B cell (primary cell): ENCODE data around the gene KIF26B. TPM values are rescaled to one million over a fixed set of nuclear protein-coding genes. Genes with fewer than 3 reads are reported as not detected.

Experiments
- ATAC-seq: fragments of 200-7000 bp; cut with Tn5 transposase; one replicate; pipeline ENCODE4 v1.10.0; 2021; ENCODE audit warnings: low read depth, mild to moderate bottlenecking, moderate number of reproducible peaks, moderate library complexity
- CTCF ChIA-PET: fragments of 350-600 bp; sonication (Branson Sonifier 250); formaldehyde crosslinking; loops from one replicate; lab custom pipeline; 2021; ENCODE audit warnings: antibody characterized with exemption, inconsistent platforms; lab: Charles Lee
- POLR2A ChIA-PET: fragments of 350-600 bp; sonication (Branson Sonifier 250); formaldehyde crosslinking; loops from one replicate; lab custom pipeline; 2021; ENCODE audit warnings: antibody characterized with exemption; lab: Charles Lee
- DNase-seq: peaks from one replicate; pipeline ENCODE4 v3.0.0; 2013
- H2AFZ ChIP-seq: 2 replicates; pipeline ENCODE4 v1.6.1; 2012; ENCODE audit warnings: mild to moderate bottlenecking, low read depth, low read length; ENCODE audit not compliant: insufficient read depth, poor library complexity, severe bottlenecking
- H3K27ac ChIP-seq, 2 donors: 1 replicate in 1 of 2; 2 replicates in 1 of 2; pipeline ENCODE4 v1.5.1; 2012 to 2013; ENCODE audit warnings: low read length in 2 of 2, mild to moderate bottlenecking in 2 of 2, moderate library complexity in 1 of 2
- H3K27me3 ChIP-seq, 4 experiments: fragments of 200-600 bp in 1 of 4; sonication (generic) in 1 of 4; replicated peaks in 1 of 4; 1 replicate in 2 of 4; 2 replicates in 2 of 4; pipeline versions ENCODE4 v1.6.1 to v1.7.0; 2013 to 2016; ENCODE audit warnings: low read length in 3 of 4, mild to moderate bottlenecking in 2 of 4, mixed read lengths in 1 of 4, moderate library complexity in 1 of 4; ENCODE audit not compliant: insufficient read depth in 4 of 4, control insufficient read depth in 3 of 4; ENCODE audit errors: control extremely low read depth in 1 of 4
- H3K36me3 ChIP-seq, 2 experiments: replicated peaks in 1 of 2; 1 replicate in 1 of 2; 2 replicates in 1 of 2; pipeline versions ENCODE4 v1.6.1 to v1.7.1; 2013; ENCODE audit warnings: low read length in 1 of 2; ENCODE audit not compliant: insufficient read depth in 2 of 2, control insufficient read depth in 1 of 2; ENCODE audit errors: control extremely low read depth in 1 of 2, extremely low read depth in 1 of 2
- H3K4me1 ChIP-seq, 2 donors: fragments of 200-600 bp in 1 of 2; sonication (generic) in 1 of 2; 1 replicate in 1 of 2; 2 replicates in 1 of 2; pipeline versions ENCODE4 v1.5.1 to v1.6.1; 2013 to 2017; ENCODE audit warnings: low read length in 2 of 2; ENCODE audit not compliant: control insufficient read depth in 2 of 2, insufficient read depth in 2 of 2
- H3K4me2 ChIP-seq: replicated peaks from 2 replicates; pipeline ENCODE3; 2012; ENCODE audit warnings: mild to moderate bottlenecking, low read depth, low read length; ENCODE audit not compliant: poor library complexity, severe bottlenecking
- H3K4me3 ChIP-seq, 5 experiments: fragments of 200-600 bp in 1 of 5; sonication (generic) in 1 of 5; 1 replicate in 3 of 5; 2 replicates in 2 of 5; pipeline versions ENCODE4 v1.5.1 to v1.7.0; 2011 to 2016; ENCODE audit warnings: low read length in 4 of 5, mild to moderate bottlenecking in 4 of 5, low read depth in 2 of 5, control low read depth in 1 of 5, moderate library complexity in 1 of 5; ENCODE audit not compliant: insufficient read depth in 1 of 5; ENCODE audit errors: control extremely low read depth in 1 of 5, extremely low read depth in 1 of 5
- H3K79me2 ChIP-seq: fragments of 200-600 bp; sonication (generic); one replicate; pipeline ENCODE4 v1.6.0; 2016; ENCODE audit warnings: low read length; ENCODE audit not compliant: control insufficient read depth, insufficient read depth
- H3K9ac ChIP-seq: fragments of 200-600 bp; sonication (generic); 2 replicates; pipeline ENCODE4 v1.6.1; 2017; ENCODE audit warnings: mild to moderate bottlenecking, low read length, moderate library complexity
- H3K9me3 ChIP-seq, 3 donors: one replicate each; pipeline versions ENCODE4 v1.6.1 to v1.7.1; 2013; ENCODE audit warnings: low read length in 2 of 3; ENCODE audit not compliant: control insufficient read depth in 2 of 3, insufficient read depth in 1 of 3; ENCODE audit errors: control extremely low read depth in 1 of 3
- H4K20me1 ChIP-seq: 2 replicates; pipeline ENCODE4 v1.6.0; 2012; ENCODE audit warnings: mild to moderate bottlenecking, low read length; ENCODE audit not compliant: insufficient read depth, control insufficient read depth, poor library complexity, severe bottlenecking
- H3K27ac Mint-ChIP-seq: one replicate; pipeline ENCODE4 v1.8.0; 2021; ENCODE audit warnings: mixed read lengths
- H3K27me3 Mint-ChIP-seq: one replicate; pipeline ENCODE4 v1.8.0; 2021; ENCODE audit warnings: mixed read lengths
- H3K4me1 Mint-ChIP-seq: one replicate; pipeline ENCODE4 v1.8.0; 2021; ENCODE audit warnings: mixed read lengths
- H3K4me3 Mint-ChIP-seq: one replicate; pipeline ENCODE4 v1.8.0; 2021; ENCODE audit warnings: mixed read lengths
- H3K9me3 Mint-ChIP-seq: one replicate; pipeline ENCODE4 v1.8.0; 2022; ENCODE audit warnings: mixed read lengths; ENCODE audit not compliant: insufficient read depth
- EZH2 ChIP-seq: IDR thresholded peaks from 2 replicates; pipeline ENCODE4 v1.6.1; 2012; ENCODE audit warnings: borderline replicate concordance, low read depth, mild to moderate bottlenecking, moderate library complexity, low read length; ENCODE audit not compliant: insufficient read depth, poor library complexity, severe bottlenecking
- WGBS: methylation state at CpG from one replicate; pipeline ENCODE4 v1.1.5; 2013; ENCODE audit warnings: missing lambda C conversion rate; ENCODE audit not compliant: insufficient coverage; 5-methylcytosine and 5-hydroxymethylcytosine counted together
- intact Hi-C: fragments of 100-400 bp; cut with micrococcal nuclease; formaldehyde crosslinking; loops from one replicate; pipeline ENCODE4 v1.10.0; 2022
- polyA plus RNA-seq: library from polyadenylated mRNA; depleted of rRNA; stranded (reverse); fragments of >200 nt; gene quantifications from 2 replicates; pipeline ENCODE4 v1.2.3, GENCODE V29; 2012
- total RNA-seq, 2 donors: library from RNA; stranded (reverse); fragments of 120-200 nt in 1 of 2; gene quantifications; 1 replicate in 1 of 2; 2 replicates in 1 of 2; pipeline versions ENCODE4 v1.2.3 to v1.2.4, GENCODE V29; 2013 to 2022
- TF ChIP-seq, protein P1 (sequence below): fragments of 200-600 bp; IDR thresholded peaks from one replicate; pipeline ENCODE4 v1.8.0; 2022; ENCODE audit warnings: antibody characterized with exemption, mild to moderate bottlenecking

Gene KIF26B
- total and polyA plus RNA-seq, 2 donors (not counting 1 experiment from before 2014, with no cell fraction given), result 0.62 TPM; not detected in 1

DNA sequence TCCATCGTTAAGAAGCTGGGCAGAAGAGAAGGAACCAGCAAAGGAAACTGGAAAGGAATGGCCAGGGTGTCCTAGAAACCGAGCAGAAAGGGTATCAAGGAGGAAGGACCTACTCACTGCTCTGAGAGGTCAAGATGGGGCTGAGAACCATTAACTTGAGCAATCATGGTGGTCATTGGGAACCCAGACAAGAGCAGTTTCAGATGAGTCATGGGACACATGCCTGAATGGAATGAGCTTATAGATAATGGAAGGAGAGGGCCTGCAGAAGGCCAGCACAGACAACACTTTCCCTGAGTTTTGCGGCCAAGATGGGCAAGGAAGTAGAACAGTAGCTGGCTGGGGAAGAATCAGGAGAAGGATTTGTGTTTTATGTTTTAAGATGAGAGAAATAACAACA, 383.2 kb downstream of the KIF26B start:
- Histone ChIP-seq H3K4me3 (no peak overlapping the region), H3K79me2 (no peaks in the 10 kb centered on the region), H3K27ac (no peak overlapping the region), H3K36me3 (no peaks in the 10 kb centered on the region), H3K4me2 (no peak overlapping the region), H3K4me1 (no peaks in the 10 kb centered on the region), H3K9me3 (peaks cover 0 to 3% (median 0%) of the 10 kb centered on the region in 3 donors), H3K9ac (no peak overlapping the region), H3K27me3 (no peaks in the 10 kb centered on the region), H4K20me1 (no peaks in the 10 kb centered on the region), H2AFZ (no peak overlapping the region)
- Mint-ChIP-seq H3K4me3 (no peak overlapping the region), H3K27me3 (peaks cover 11% of the 10 kb centered on the region), H3K9me3 (no peaks in the 10 kb centered on the region), H3K27ac (no peak overlapping the region), H3K4me1 (no peaks in the 10 kb centered on the region)
- CTCF ChIA-PET, result no interaction called here
- ATAC-seq (no peak), DNase-seq (no peak)
- TF ChIP-seq EZH2, result no peak
- TF ChIP-seq, protein P1, sequence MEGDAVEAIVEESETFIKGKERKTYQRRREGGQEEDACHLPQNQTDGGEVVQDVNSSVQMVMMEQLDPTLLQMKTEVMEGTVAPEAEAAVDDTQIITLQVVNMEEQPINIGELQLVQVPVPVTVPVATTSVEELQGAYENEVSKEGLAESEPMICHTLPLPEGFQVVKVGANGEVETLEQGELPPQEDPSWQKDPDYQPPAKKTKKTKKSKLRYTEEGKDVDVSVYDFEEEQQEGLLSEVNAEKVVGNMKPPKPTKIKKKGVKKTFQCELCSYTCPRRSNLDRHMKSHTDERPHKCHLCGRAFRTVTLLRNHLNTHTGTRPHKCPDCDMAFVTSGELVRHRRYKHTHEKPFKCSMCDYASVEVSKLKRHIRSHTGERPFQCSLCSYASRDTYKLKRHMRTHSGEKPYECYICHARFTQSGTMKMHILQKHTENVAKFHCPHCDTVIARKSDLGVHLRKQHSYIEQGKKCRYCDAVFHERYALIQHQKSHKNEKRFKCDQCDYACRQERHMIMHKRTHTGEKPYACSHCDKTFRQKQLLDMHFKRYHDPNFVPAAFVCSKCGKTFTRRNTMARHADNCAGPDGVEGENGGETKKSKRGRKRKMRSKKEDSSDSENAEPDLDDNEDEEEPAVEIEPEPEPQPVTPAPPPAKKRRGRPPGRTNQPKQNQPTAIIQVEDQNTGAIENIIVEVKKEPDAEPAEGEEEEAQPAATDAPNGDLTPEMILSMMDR, result no peak
- intact Hi-C loops, result no loop called here
- WGBS, result 82% methylated on average over 3 of the region's 3 CpGs
- POLR2A ChIA-PET, result no interaction called here

GRCh38 chr1:245538671-245539070, 383.9 kb downstream of the KIF26B start:
- Mint-ChIP-seq H3K4me3 (no peak overlapping the region), H3K4me1 (no peaks in the 10 kb centered on the region), H3K9me3 (no peaks in the 10 kb centered on the region), H3K27me3 (peaks cover 11% of the 10 kb centered on the region), H3K27ac (no peak overlapping the region)
- Histone ChIP-seq H3K4me2 (no peak overlapping the region), H4K20me1 (no peaks in the 10 kb centered on the region), H3K27me3 (no peaks in the 10 kb centered on the region), H3K27ac (no peak overlapping the region), H3K36me3 (no peaks in the 10 kb centered on the region), H3K79me2 (no peaks in the 10 kb centered on the region), H3K4me3 (no peak overlapping the region), H3K4me1 (no peaks in the 10 kb centered on the region), H2AFZ (no peak overlapping the region), H3K9me3 (peaks cover 0 to 3% (median 0%) of the 10 kb centered on the region in 3 donors), H3K9ac (no peak overlapping the region)
- ChIA-PET CTCF (no interaction called here), POLR2A (no interaction called here)
- DNase-seq, result no peak
- intact Hi-C loops, result no loop called here
- ATAC-seq, result no peak
- no peak for TF ChIP-seq EZH2
- TF ChIP-seq, protein P1, result no peak
- WGBS, result 100% methylated on average over 2 of the region's 3 CpGs
